Naive B cell (primary cell): ENCODE data around the gene ITGA5. TPM values are rescaled to one million over a fixed set of nuclear protein-coding genes. Genes with fewer than 3 reads are reported as not detected.

ENCODE experiments used
- ATAC-seq, 2 donors: fragments of 150-1000 bp; cut with Tn5 transposase; 2 replicates each; pipeline ENCODE4 v1.10.0; 2021; ENCODE audit warnings: low read depth in 2 of 2, mild to moderate bottlenecking in 2 of 2, moderate library complexity in 2 of 2
- DNase-seq: peaks from one replicate; pipeline ENCODE4 v3.0.0; 2022
- H3K27ac Mint-ChIP-seq, 6 donors: one replicate each; pipeline ENCODE4 v1.8.0; 2020 to 2022; ENCODE audit warnings: mild to moderate bottlenecking in 6 of 6, mixed read lengths in 6 of 6, moderate library complexity in 5 of 6, inconsistent platforms in 2 of 6
- H3K27me3 Mint-ChIP-seq, 3 donors: one replicate each; pipeline ENCODE4 v1.8.0; 2021 to 2022; ENCODE audit warnings: mixed read lengths in 3 of 3, mild to moderate bottlenecking in 1 of 3
- H3K36me3 Mint-ChIP-seq, 2 donors: one replicate each; pipeline ENCODE4 v1.8.0; 2020 to 2022; ENCODE audit warnings: mixed read lengths in 2 of 2, inconsistent platforms in 1 of 2, mild to moderate bottlenecking in 1 of 2
- H3K4me1 Mint-ChIP-seq, 3 donors: one replicate each; pipeline ENCODE4 v1.8.0; 2020 to 2022; ENCODE audit warnings: mixed read lengths in 3 of 3, inconsistent platforms in 1 of 3, mild to moderate bottlenecking in 1 of 3, moderate library complexity in 1 of 3
- H3K4me3 Mint-ChIP-seq, 8 donors: one replicate each; pipeline ENCODE4 v1.8.0; 2020 to 2022; ENCODE audit warnings: mild to moderate bottlenecking in 8 of 8, mixed read lengths in 8 of 8, moderate library complexity in 8 of 8, inconsistent platforms in 2 of 8
- H3K9me3 Mint-ChIP-seq, 7 donors: one replicate each; pipeline ENCODE4 v1.8.0; 2020 to 2022; ENCODE audit warnings: mixed read lengths in 7 of 7, mild to moderate bottlenecking in 5 of 7, inconsistent platforms in 2 of 7, moderate library complexity in 1 of 7
- polyA plus RNA-seq, 6 donors: library from polyadenylated mRNA; unstranded; fragments of 300-500 nt; fragmentation: Illumina TruSeq; gene quantifications; one replicate each; pipeline ENCODE4 v1.2.3, GENCODE V29; 2021; ENCODE audit warnings: low read depth in 6 of 6

Gene ITGA5
- polyA plus RNA-seq, 6 donors from 2014 or later: 1.7 to 4.6 (median 2.3) TPM; not detected in 1

DNA sequence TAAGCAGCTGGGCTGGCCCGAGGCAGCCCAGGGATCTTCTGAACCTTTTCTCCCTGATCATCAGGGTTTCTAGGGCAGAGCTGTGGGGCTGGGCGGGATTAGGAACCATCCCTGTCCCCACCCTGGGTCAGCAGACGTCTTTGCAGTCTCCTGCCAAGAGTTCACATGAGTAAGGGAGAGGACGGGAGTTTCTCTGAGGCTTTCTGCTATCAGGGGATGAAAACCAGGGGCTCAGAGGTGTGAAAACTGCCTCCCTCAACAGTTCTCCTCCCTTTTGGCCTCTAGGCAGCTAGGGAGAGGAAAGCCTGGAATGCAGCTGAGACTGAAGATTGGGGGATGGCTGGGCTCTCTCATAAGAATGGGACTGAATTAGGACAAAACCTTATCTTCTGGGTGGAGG, 42.5 kb downstream of the ITGA5 start:
- H3K4me3 Mint-ChIP-seq: no peak overlapping the region

GRCh38 chr12:54375259-54375579, 43.8 kb downstream of the ITGA5 start:
- no peak overlapping the region for H3K27ac Mint-ChIP-seq
- H3K36me3 Mint-ChIP-seq: peaks cover 0 to 9% of the 10 kb centered on the region in 2 donors
- H3K4me3 Mint-ChIP-seq: no peak overlapping the region
- H3K27me3 Mint-ChIP-seq: no peaks in the 10 kb centered on the region
- H3K9me3 Mint-ChIP-seq: no peaks in the 10 kb centered on the region
- DNase-seq (no peak), ATAC-seq (no peak)
- peaks cover 15 to 35% (median 19%) of the 10 kb centered on the region in 3 donors for H3K4me1 Mint-ChIP-seq

More for the DNA sequence above, 42.5 kb downstream of the ITGA5 start:
- peak overlapping the region in 2 of 6 donors; percentile 28 to 57 for H3K27ac Mint-ChIP-seq
- peaks cover 0 to 9% of the 10 kb centered on the region in 2 donors for H3K36me3 Mint-ChIP-seq
- H3K27me3 Mint-ChIP-seq: no peaks in the 10 kb centered on the region
- peaks cover 18 to 42% (median 27%) of the 10 kb centered on the region in 3 donors for H3K4me1 Mint-ChIP-seq
- H3K9me3 Mint-ChIP-seq: no peaks in the 10 kb centered on the region
- ATAC-seq: no peak
- no peak for DNase-seq

- H3K36me3 Mint-ChIP-seq: peaks cover 0 to 9% of the 10 kb centered on the region in 2 donors
- H3K27me3 Mint-ChIP-seq: no peaks in the 10 kb centered on the region
- H3K4me1 Mint-ChIP-seq: peaks cover 12 to 30% (median 15%) of the 10 kb centered on the region in 3 donors
- H3K4me3 Mint-ChIP-seq: no peak overlapping the region
- no peak for ATAC-seq
- no peaks in the 10 kb centered on the region for H3K9me3 Mint-ChIP-seq
- no peak for DNase-seq
- H3K27ac Mint-ChIP-seq: no peak overlapping the region
Measured at GRCh38 chr12:54374562-54375258, 44.4 kb downstream of the ITGA5 start.

DNA sequence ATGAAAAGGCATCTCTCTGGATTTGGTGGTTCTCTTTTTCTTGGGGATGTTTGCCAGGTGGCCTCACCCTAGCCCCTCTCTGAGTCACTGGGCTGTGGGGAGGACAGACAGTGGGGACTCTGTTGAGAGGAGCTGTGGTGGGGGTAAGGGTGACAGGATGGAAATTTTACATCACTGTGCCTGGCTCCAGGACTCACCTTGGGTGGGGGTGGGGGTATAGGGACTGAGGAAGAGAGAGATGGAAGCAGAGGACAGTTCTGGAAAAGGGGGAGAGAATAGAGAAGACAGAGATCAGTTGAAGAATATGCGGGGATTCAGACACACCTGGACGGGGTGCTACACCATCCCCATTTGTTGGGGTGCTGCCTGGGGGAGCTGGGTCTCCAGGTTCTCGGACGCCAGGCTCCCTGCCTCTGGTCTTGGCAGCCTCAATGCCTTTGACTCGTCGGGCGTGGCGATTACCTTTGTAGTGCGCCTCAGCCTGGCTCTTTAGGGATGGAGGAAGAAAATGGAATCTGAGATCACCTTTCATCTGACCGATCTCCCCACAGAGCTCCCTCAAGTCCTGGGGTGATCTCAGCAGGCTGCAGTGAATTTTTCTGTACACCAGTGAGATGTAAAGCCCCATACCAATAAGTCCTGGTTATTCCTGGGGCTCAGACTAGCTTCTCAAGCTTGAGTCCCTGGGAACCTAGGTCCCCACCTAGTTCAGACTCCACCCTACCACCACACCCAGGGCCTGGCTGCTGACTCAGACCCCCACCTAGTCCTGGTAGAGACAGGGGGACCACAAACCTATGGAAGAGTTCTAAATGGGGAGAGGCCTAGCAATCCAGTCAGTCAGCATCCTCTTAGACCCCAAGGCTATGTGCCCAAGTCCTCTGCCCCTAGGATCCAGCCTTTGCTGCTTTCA, 45.2 kb downstream of the ITGA5 start:
- H3K27ac Mint-ChIP-seq: peak overlapping the region in 2 of 6 donors; percentile 51 to 76
- H3K36me3 Mint-ChIP-seq: peaks cover 0 to 9% of the 10 kb centered on the region in 2 donors
- H3K9me3 Mint-ChIP-seq: no peaks in the 10 kb centered on the region
- no peak overlapping the region for H3K4me3 Mint-ChIP-seq
- H3K4me1 Mint-ChIP-seq: peaks cover 14 to 30% (median 17%) of the 10 kb centered on the region in 3 donors
- ATAC-seq: no peak
- no peak for DNase-seq
- H3K27me3 Mint-ChIP-seq: no peaks in the 10 kb centered on the region

DNA sequence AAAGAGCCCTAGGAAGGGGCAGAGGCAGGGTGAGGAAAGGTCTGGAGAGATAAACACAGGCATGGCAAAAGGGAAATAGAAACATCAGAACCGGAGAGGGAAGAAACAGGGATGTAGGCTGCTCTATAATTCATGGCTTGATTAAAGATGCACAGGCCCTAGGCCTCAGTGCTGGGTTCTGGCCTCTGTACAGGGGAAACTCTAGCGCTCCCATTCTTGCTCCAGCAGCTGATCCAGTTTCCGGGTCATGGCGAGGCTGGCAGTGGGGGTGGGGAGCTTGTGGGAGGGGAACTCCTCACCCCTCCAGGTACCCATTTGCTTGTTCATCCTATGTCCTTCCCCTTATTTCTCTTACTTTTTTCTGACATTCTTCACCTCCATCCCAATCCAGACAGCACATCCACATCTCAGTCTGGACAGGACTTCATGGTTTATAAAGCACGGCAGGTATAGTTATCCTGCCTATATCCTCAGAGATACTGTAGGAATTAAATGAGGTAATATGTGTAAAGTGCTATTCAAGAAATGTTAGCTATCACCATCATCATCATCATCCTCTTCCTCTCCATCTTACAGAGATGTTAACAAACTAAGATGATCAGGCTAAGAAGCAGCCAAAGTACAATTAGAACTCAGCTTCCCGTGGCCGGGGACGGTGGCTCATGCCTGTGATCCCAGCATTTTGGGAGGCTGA, 46.8 kb downstream of the ITGA5 start:
- Mint-ChIP-seq H3K27me3 (no peaks in the 10 kb centered on the region), H3K4me3 (no peak overlapping the region), H3K36me3 (no peaks in the 10 kb centered on the region), H3K27ac (peak overlapping the region in 3 of 6 donors; percentile 22 to 62 (median 51)), H3K4me1 (peaks cover 12 to 35% (median 14%) of the 10 kb centered on the region in 3 donors), H3K9me3 (no peaks in the 10 kb centered on the region)
- DNase-seq (no peak), ATAC-seq (no peak)

DNA sequence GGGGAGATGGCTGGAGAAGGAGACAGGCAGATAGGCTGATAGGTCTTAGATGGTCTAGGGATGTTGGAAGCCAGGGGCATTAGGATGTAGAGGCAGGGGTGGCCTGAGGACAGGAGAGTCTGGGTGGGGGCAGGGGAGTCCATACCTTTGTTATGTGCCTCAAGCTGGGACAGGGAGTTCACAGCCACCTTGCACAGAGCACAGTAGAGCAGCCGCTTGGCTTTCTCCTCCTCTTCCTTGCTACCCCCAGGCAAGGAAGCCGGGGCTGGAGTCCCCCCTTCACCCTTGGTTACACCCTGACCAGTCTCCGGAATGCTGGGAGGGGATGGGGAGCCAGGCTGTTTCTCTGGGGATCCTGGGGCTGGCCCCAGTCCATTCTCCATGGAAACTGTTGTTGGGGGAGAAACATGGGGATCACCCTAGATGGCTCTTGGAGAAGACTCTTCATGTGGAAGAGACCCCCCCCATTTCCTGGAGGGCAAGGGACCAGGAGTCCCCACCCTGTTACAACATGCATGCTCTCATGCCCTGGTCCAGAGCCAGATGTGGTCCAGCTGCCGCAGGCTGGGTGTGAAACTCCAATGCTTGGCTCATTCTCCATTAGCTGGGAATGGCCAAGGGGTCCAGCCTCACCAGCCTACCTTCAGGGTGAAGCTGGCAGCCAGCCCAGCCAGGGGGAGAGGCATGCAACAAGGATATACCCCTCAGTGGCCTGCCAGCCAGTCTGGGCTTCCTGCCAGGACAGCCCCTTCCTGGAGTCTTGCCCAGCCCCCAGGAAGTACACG, 47.5 kb downstream of the ITGA5 start:
- DNase-seq (no peak), ATAC-seq (no peak)
- Mint-ChIP-seq H3K4me3 (no peak overlapping the region), H3K4me1 (peaks cover 12 to 32% (median 14%) of the 10 kb centered on the region in 3 donors), H3K27ac (peak overlapping the region in 2 of 6 donors; percentile 22 to 62), H3K9me3 (no peaks in the 10 kb centered on the region), H3K36me3 (no peaks in the 10 kb centered on the region), H3K27me3 (no peaks in the 10 kb centered on the region)

- no peaks in the 10 kb centered on the region for H3K27me3 Mint-ChIP-seq
- ATAC-seq: no peak
- no peaks in the 10 kb centered on the region for H3K9me3 Mint-ChIP-seq
Measured at GRCh38 chr12:54370171-54370730, 48.8 kb downstream of the ITGA5 start.

GRCh38 chr12:54369597-54370131, 49.4 kb downstream of the ITGA5 start:
- H3K36me3 Mint-ChIP-seq: no peaks in the 10 kb centered on the region
- no peaks in the 10 kb centered on the region for H3K27me3 Mint-ChIP-seq
- H3K27ac Mint-ChIP-seq: no peak overlapping the region
- ATAC-seq (no peak), DNase-seq (no peak)
- peak overlapping the region in 6 of 8 donors; percentile 13 to 72 (median 52) for H3K4me3 Mint-ChIP-seq
- H3K9me3 Mint-ChIP-seq: no peaks in the 10 kb centered on the region
- H3K4me1 Mint-ChIP-seq: peaks cover 13 to 33% (median 14%) of the 10 kb centered on the region in 3 donors

More at GRCh38 chr12:54370171-54370730, 48.8 kb downstream of the ITGA5 start:
- DNase-seq: no peak
- Mint-ChIP-seq H3K27ac (no peak overlapping the region), H3K36me3 (no peaks in the 10 kb centered on the region), H3K4me1 (peaks cover 12 to 30% (median 14%) of the 10 kb centered on the region in 3 donors), H3K4me3 (peak overlapping the region in 1 of 8 donors; percentile 25)

GRCh38 chr12:54368709-54369596, 50.1 kb downstream of the ITGA5 start:
- DNase-seq (peak; percentile 74), ATAC-seq (peak; percentile 94 to 95)
- H3K9me3 Mint-ChIP-seq: no peaks in the 10 kb centered on the region
- peak overlapping the region; percentile 37 to 77 (median 57) for H3K4me3 Mint-ChIP-seq
- peaks cover 21 to 40% (median 21%) of the 10 kb centered on the region in 3 donors for H3K4me1 Mint-ChIP-seq
- no peaks in the 10 kb centered on the region for H3K36me3 Mint-ChIP-seq
- H3K27ac Mint-ChIP-seq: peak overlapping the region in 1 of 6 donors; percentile 73
- H3K27me3 Mint-ChIP-seq: no peaks in the 10 kb centered on the region

DNA sequence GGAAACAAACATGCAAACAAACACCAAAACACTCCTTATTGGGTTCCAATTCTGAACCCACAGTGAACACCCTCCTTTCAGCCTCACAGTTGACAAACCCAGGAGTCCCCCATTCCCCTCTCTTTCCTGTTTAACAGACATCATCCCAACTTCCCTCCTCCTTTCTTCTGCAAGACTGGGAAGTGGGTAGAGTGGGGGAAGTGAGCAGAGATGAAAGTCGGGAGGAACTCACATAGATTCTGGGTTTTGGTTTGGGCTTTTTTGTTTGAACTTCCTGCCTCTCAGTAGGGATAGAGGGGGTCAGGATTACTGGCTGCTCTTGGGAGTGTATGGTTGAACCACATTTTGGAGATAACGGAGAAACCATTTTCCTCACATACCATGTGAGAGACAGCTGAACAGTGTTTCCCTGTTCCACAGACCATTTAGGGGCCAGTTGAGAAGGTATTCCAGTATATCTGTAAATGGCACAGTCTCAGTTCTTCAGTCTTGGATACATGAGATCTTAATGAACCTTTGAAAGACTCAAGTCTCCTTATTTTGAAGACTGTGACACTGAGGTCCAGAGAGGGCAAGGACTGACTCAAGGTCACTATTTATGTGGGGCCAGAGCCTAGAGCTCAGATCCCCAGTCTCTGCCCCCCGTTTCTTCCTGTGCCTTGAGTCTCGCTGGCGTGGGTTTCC, 50.9 kb downstream of the ITGA5 start:
- DNase-seq: no peak
- no peak for ATAC-seq
- peak overlapping the region in 6 of 8 donors; percentile 12 to 72 (median 52) for H3K4me3 Mint-ChIP-seq
- H3K9me3 Mint-ChIP-seq: no peaks in the 10 kb centered on the region
- no peaks in the 10 kb centered on the region for H3K27me3 Mint-ChIP-seq
- no peaks in the 10 kb centered on the region for H3K36me3 Mint-ChIP-seq
- H3K27ac Mint-ChIP-seq: peak overlapping the region in 2 of 6 donors; percentile 34 to 65
- H3K4me1 Mint-ChIP-seq: peaks cover 23 to 41% (median 23%) of the 10 kb centered on the region in 3 donors

DNA sequence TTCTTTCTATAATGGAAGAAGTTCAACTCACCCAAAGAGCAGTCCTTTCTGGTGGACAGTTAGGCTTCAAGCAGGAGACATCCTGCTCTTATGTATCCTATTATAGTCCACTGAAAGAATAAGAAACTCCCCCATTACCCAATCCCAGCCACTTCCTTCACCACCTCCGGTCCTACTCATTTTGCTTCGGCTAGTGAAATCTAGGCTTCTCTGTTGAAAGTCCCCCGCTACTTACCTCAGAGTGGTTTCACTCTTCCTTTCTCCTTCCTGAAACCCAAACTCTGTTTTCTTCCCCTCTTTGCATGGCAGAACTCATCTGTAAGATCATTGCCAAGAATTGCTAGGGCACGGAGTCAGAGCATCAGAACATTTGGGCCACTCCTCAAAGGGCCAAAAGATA, 54.7 kb downstream of the ITGA5 start, which contains the start of gene GPR84:
GPR84 (minus strand) TSS at position 74 of the 400 bp plus-strand sequence. CDS start 635 bp downstream, outside the sequence.
- Mint-ChIP-seq H3K9me3 (no peaks in the 10 kb centered on the region), H3K36me3 (no peaks in the 10 kb centered on the region), H3K4me3 (peak within 1 kb of the TSS in 2 of 8 donors; percentile 4 to 47), H3K27ac (peak within 1 kb of the TSS in 5 of 6 donors; percentile 14 to 78 (median 21)), H3K27me3 (no peaks in the 10 kb centered on the region), H3K4me1 (peaks cover 18 to 37% (median 22%) of the 10 kb centered on the region in 3 donors)
- ATAC-seq (peak; percentile 22 to 27), DNase-seq (no peak)
